ENCODE results near the gene TLE7.

Gene TLE7

DNA sequence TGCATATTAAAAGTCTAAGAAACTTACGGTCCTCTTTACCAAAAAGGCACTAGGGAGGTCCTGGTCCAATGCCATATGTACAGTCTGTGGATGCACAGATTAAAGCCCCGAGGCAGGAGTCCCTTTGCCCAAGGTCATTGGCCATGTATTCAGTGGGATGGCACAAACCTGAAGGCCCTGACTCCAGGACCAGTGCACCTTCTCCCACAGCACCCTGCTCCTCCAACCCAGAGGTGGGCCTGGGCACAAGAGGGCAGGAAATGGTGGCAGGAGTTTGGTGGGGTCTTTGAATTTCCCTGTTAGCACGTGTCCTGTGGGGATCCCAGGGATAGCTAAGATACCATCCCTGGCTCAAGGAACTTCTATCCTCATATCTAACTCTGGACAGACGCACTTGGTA is 28.5 kb downstream of the TLE7 start:
- Histone ChIP-seq H3K27me3 (peaks cover 0 to 25% (median 0%) of the 10 kb centered on the region in 11 experiments; a peak in 7 of 22 replicates), H3K36me3 (no peaks in the 10 kb centered on the region), H3K9ac (no peak overlapping the region), H4K20me1 (peaks cover 0 to 12% (median 0%) of the 10 kb centered on the region in 11 experiments; a peak in 4 of 22 replicates), H3K27ac (no peak overlapping the region), H3K9me3 (replicated peaks in 1 of 11) (no peaks in the 10 kb centered on the region), H3K4me2 (peak overlapping the region in 1 of 11 experiments; percentile 41; a peak in 3 of 22 replicates), H3K4me1 (peaks cover 0 to 28% (median 12%) of the 10 kb centered on the region in 10 experiments; a peak in 15 of 20 replicates), H3K4me3 (no peak overlapping the region)
- no peak for TF ChIP-seq Cebpa-rat (IDR thresholded peaks at IDR 0.05)

GRCh38 chr16:71412270-71413160 is 29.3 kb downstream of the TLE7 start:
- peaks cover 0 to 31% (median 0%) of the 10 kb centered on the region in 11 experiments; a peak in 7 of 22 replicates for H3K27me3 ChIP-seq
- H3K4me1 ChIP-seq = peaks cover 4 to 36% (median 21%) of the 10 kb centered on the region in 10 experiments; a peak in 19 of 20 replicates
- H3K9ac ChIP-seq = no peak overlapping the region
- no peak for TF ChIP-seq Cebpa-rat (IDR thresholded peaks at IDR 0.05)
- H3K4me3 ChIP-seq = no peak overlapping the region
- no peak overlapping the region for H3K27ac ChIP-seq
- H3K4me2 ChIP-seq = peak overlapping the region in 8 of 11 experiments; percentile 21 to 58 (median 40); a peak in 12 of 22 replicates
- no peaks in the 10 kb centered on the region for H3K36me3 ChIP-seq
- H4K20me1 ChIP-seq = peaks cover 0 to 18% (median 0%) of the 10 kb centered on the region in 11 experiments; a peak in 4 of 22 replicates
- H3K9me3 ChIP-seq (replicated peaks in 1 of 11) = no peaks in the 10 kb centered on the region

DNA sequence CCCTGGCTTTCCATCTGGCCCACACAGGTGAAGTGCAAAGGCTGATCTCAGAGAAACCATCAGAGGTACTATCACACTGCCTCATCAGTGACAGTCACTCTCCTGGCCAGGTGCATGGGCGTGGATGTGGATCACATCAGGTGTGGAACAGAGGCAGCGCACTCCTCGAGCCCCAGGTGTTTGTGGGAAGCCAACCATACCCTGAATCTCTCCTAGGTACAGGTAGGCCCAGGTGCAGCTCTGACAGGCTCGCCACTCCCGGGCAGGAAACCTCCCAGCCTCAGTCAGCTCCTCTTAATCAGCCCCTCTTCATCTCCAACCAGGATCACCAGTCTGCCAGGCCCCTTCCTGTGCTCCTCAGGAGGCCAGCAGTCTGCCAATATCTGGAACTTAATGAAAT is 31.7 kb downstream of the TLE7 start:
- Histone ChIP-seq H3K4me1 (peaks cover 4 to 57% (median 40%) of the 10 kb centered on the region in 10 experiments), H3K9ac (no peak overlapping the region), H4K20me1 (peaks cover 0 to 25% (median 0%) of the 10 kb centered on the region in 11 experiments; a peak in 4 of 22 replicates), H3K36me3 (no peaks in the 10 kb centered on the region), H3K4me3 (no peak overlapping the region), H3K27me3 (peaks cover 0 to 51% (median 0%) of the 10 kb centered on the region in 11 experiments; a peak in 9 of 22 replicates), H3K27ac (no peak overlapping the region), H3K4me2 (peak overlapping the region in 1 of 11 experiments; percentile 15; a peak in 1 of 22 replicates), H3K9me3 (replicated peaks in 1 of 11) (peaks cover 2 to 13% (median 3%) of the 10 kb centered on the region in 11 experiments)
- no peak for TF ChIP-seq Cebpa-rat (IDR thresholded peaks at IDR 0.05)

- Histone ChIP-seq H3K9ac (no peak overlapping the region), H3K4me3 (no peak overlapping the region), H3K4me1 (peaks cover 4 to 60% (median 40%) of the 10 kb centered on the region in 10 experiments), H3K27ac (no peak overlapping the region), H3K36me3 (peaks cover 0 to 6% (median 0%) of the 10 kb centered on the region in 11 experiments; a peak in 4 of 22 replicates), H3K27me3 (peaks cover 0 to 55% (median 0%) of the 10 kb centered on the region in 11 experiments; a peak in 9 of 22 replicates), H3K4me2 (peak overlapping the region in 5 of 11 experiments; percentile 76 to 93 (median 87); a peak in 7 of 22 replicates), H4K20me1 (peaks cover 0 to 25% (median 0%) of the 10 kb centered on the region in 11 experiments; a peak in 4 of 22 replicates), H3K9me3 (replicated peaks in 1 of 11) (peaks cover 12 to 23% (median 12%) of the 10 kb centered on the region in 11 experiments)
- TF ChIP-seq Cebpa-rat (IDR thresholded peaks at IDR 0.05) = no peak
Observed at GRCh38 chr16:71409011-71409775, 32.7 kb downstream of the TLE7 start.

DNA sequence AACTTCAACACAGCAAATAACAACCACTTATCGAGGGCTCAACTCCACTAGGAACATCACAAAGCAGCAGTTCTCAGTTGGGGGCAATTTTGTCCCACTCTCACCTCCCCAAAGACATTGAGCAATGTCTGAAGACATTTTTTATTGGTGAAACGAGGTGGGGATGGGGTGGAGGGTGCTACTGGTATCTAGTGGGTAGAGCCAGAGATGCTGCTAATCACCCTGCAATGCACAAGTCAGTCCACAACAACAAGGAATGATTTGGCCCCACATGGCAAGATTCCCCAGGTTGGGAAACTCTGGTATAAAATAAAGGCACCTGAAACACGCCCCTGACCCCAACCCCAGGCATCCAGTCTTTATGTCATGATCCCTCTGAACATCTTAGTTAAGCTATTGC is 33.3 kb downstream of the TLE7 start:
- H3K4me3 ChIP-seq = no peak overlapping the region
- peaks cover 0 to 25% (median 0%) of the 10 kb centered on the region in 11 experiments; a peak in 4 of 22 replicates for H4K20me1 ChIP-seq
- H3K9ac ChIP-seq = no peak overlapping the region
- peaks cover 0 to 6% (median 0%) of the 10 kb centered on the region in 11 experiments; a peak in 4 of 22 replicates for H3K36me3 ChIP-seq
- H3K4me2 ChIP-seq = peak overlapping the region in 9 of 11 experiments; percentile 36 to 93 (median 76); a peak in 14 of 22 replicates
- H3K9me3 ChIP-seq (replicated peaks in 1 of 11) = peaks cover 18 to 29% (median 19%) of the 10 kb centered on the region in 11 experiments
- H3K27ac ChIP-seq = no peak overlapping the region
- H3K4me1 ChIP-seq = peaks cover 4 to 60% (median 40%) of the 10 kb centered on the region in 10 experiments
- H3K27me3 ChIP-seq = peaks cover 0 to 55% (median 0%) of the 10 kb centered on the region in 11 experiments; a peak in 9 of 22 replicates
- no peak for TF ChIP-seq Cebpa-rat (IDR thresholded peaks at IDR 0.05)

DNA sequence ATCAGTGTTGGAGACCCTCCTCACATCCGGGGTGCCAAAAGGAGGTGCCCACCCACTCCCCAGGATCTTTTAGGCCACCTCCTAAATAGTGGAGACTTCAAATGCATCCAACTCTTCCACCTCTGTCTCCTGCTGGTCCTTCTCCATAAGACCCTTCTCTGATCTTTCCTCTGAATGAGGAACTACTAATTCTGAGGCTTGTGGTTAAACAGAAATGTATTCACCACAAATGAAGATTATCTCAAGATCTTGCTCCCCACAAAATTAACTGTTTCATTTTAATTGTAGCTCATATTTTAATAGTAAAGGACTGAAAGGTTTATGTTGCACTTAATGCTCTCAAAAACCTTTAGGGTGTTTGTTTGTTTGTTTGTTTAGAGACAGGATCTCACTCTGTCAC is 34.1 kb downstream of the TLE7 start:
- Histone ChIP-seq H3K27me3 (peaks cover 0 to 55% (median 0%) of the 10 kb centered on the region in 11 experiments; a peak in 9 of 22 replicates), H3K36me3 (peaks cover 0 to 6% (median 0%) of the 10 kb centered on the region in 11 experiments; a peak in 4 of 22 replicates), H3K27ac (no peak overlapping the region), H4K20me1 (peaks cover 0 to 25% (median 0%) of the 10 kb centered on the region in 11 experiments; a peak in 4 of 22 replicates), H3K4me2 (peak overlapping the region in 9 of 11 experiments; percentile 36 to 93 (median 76); a peak in 17 of 22 replicates), H3K4me3 (peak overlapping the region in 1 of 10 experiments; percentile 14; a peak in 1 of 20 replicates), H3K9ac (no peak overlapping the region), H3K4me1 (peaks cover 4 to 56% (median 40%) of the 10 kb centered on the region in 10 experiments), H3K9me3 (replicated peaks in 1 of 11) (peaks cover 21 to 37% (median 27%) of the 10 kb centered on the region in 11 experiments)
- TF ChIP-seq Cebpa-rat (IDR thresholded peaks at IDR 0.05) = no peak

- peaks cover 0 to 6% (median 0%) of the 10 kb centered on the region in 11 experiments; a peak in 4 of 22 replicates for H3K36me3 ChIP-seq
- H3K4me2 ChIP-seq = peak overlapping the region in 9 of 11 experiments; percentile 36 to 93 (median 76); a peak in 18 of 22 replicates
- peaks cover 0 to 55% (median 0%) of the 10 kb centered on the region in 11 experiments; a peak in 9 of 22 replicates for H3K27me3 ChIP-seq
- H3K27ac ChIP-seq = no peak overlapping the region
- peaks cover 4 to 47% (median 33%) of the 10 kb centered on the region in 10 experiments for H3K4me1 ChIP-seq
- H3K9me3 ChIP-seq (replicated peaks in 1 of 11) = peaks cover 21 to 47% (median 33%) of the 10 kb centered on the region in 11 experiments
- no peak for TF ChIP-seq Cebpa-rat (IDR thresholded peaks at IDR 0.05)
- H3K9ac ChIP-seq = no peak overlapping the region
- H3K4me3 ChIP-seq = peak overlapping the region in 1 of 10 experiments; percentile 14; a peak in 1 of 20 replicates
- H4K20me1 ChIP-seq = peaks cover 0 to 18% (median 0%) of the 10 kb centered on the region in 11 experiments; a peak in 4 of 22 replicates
Observed at GRCh38 chr16:71406724-71407123, 35.1 kb downstream of the TLE7 start.

GRCh38 chr16:71406316-71406715 is 35.5 kb downstream of the TLE7 start:
- Histone ChIP-seq H3K4me3 (0 out of 20 replicates have a peak overlapping the region, but pooled peaks of 1 of the 10 experiments have one; percentile 14), H3K4me2 (peak overlapping the region in 9 of 11 experiments; percentile 36 to 93 (median 76); a peak in 18 of 22 replicates), H4K20me1 (peaks cover 0 to 18% (median 0%) of the 10 kb centered on the region in 11 experiments; a peak in 4 of 22 replicates), H3K36me3 (peaks cover 0 to 6% (median 0%) of the 10 kb centered on the region in 11 experiments; a peak in 4 of 22 replicates), H3K27ac (no peak overlapping the region), H3K9me3 (replicated peaks in 1 of 11) (peaks cover 21 to 47% (median 33%) of the 10 kb centered on the region in 11 experiments), H3K27me3 (peaks cover 0 to 55% (median 0%) of the 10 kb centered on the region in 11 experiments; a peak in 9 of 22 replicates), H3K9ac (no peak overlapping the region), H3K4me1 (peaks cover 4 to 47% (median 33%) of the 10 kb centered on the region in 10 experiments)
- no peak for TF ChIP-seq Cebpa-rat (IDR thresholded peaks at IDR 0.05)
